ENCODE results near the gene S100A12. TPM values are rescaled to one million over a fixed set of nuclear protein-coding genes. Genes with fewer than 3 reads are reported as not detected.
"Not testable (repeated sequence)": the region's sequence is repeated elsewhere in the genome, so short reads cannot be mapped to it uniquely, and the experiment has no call there.

Gene S100A12
- total RNA-seq (1,000 to 10,000 TPM in 1 of 7 donors, 100 to 1,000 TPM in 6; 138 to 1,354 (median 270) TPM), polyA plus RNA-seq (100 to 1,000 TPM; 126 to 567 (median 139) TPM)
- long read RNA-seq, donor 1, transcript S100A12-201 (3 exons, 518 nt): major isoform, 6 of 6 reads
- long read RNA-seq, donor 1, partial matches to known transcripts: 0 of 6 reads
- long read RNA-seq, donor 1, other reads (novel, unspliced or antisense): 0 of 6 reads
- long read RNA-seq, donor 2, transcript S100A12-201 (3 exons, 518 nt): major isoform, 5 of 5 reads
- long read RNA-seq, donor 2, partial matches to known transcripts: 0 of 5 reads
- long read RNA-seq, donor 2, other reads (novel, unspliced or antisense): 0 of 5 reads

DNA sequence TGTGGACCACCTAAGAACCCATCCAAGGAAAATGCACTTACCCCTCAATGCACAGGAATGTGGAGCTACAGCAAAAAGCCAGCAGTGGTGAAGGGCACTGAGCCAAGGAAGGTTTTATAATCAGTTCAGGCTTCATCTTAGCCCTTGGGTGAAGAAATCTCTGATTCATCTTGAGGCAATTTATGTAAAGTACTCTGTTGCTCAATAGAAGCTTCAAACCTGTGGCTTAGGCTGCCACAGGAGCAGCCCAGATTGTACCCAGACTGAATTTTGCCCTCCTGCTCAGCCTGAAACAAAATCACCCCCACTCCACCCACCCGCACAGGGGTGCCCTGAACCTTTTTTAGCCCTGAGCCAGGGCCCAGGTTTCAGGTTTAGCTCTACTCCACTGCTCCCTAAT lies at the start of gene S100A12:
S100A12 (minus strand) TSS at position 111 of the 400 bp plus-strand sequence. CDS start 1,029 bp downstream, outside the sequence.
- DNase-seq: peak; percentile 69
- WGBS, 5 donors: 53 to 91% (median 76%) methylated on average over 1 of the region's 1 CpG
- H3K4me3 ChIP-seq: peak within 1 kb of the TSS in 3 of 8 donors; percentile 5 to 54 (median 16)
- peaks cover 0 to 4% (median under 1%) of the 10 kb centered on the region in 8 donors for H3K9me3 ChIP-seq
- TF ChIP-seq POLR2AphosphoS5 (IDR thresholded peaks at IDR 0.05) (peak in 1 of 3 donors; percentile 56), POLR2A (IDR thresholded peaks at IDR 0.05) (no peak)
- intact Hi-C loops (cut with DNase I; ENCODE audit: low total_unique reads): no loop called here
- no peaks in the 10 kb centered on the region for H3K36me3 ChIP-seq
- peaks cover 0 to 30% (median 0%) of the 10 kb centered on the region in 6 donors for H3K4me1 ChIP-seq
- H3K27ac ChIP-seq: peak within 1 kb of the TSS in 7 of 8 donors; percentile 57 to 95 (median 77)
- H3K27me3 ChIP-seq (replicated peaks in 1 of 7): peaks cover 0 to 33% (median 0%) of the 10 kb centered on the region in 7 donors

DNA sequence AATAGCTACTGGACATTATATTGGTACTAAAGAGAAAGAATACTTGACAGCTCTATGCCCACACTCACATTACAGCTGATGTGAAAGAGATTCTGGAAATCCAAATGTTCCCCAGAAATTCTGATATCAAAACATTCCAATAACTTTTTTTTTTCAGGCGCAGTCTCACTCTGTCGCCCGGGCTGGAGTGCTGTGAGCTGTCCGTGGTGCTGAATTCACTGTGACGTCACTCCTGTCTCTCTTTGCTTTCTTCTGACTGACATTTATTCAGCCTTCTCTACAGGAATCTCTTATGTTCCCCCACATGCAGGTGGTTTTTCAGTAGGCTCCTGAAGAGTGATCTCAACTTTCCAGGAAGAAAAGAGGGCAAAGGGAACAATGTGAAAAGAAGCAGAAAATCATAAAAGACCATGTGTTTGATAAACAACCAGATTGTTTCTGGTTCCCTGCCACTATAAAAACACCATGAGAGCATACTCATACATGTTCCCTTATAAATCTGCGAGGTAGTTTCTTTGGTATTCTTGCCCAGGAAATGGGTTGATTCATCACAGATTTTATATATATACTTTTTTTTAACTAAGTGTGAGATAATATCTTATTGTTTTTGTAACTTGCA lies 47.1 kb upstream of the S100A12 start:
- Histone ChIP-seq H3K4me1 (no peaks in the 10 kb centered on the region), H3K36me3 (no peaks in the 10 kb centered on the region), H3K9me3 (no peaks in the 10 kb centered on the region), H3K4me3 (no peak overlapping the region), H3K27ac (no peak overlapping the region), H3K27me3 (replicated peaks in 1 of 7) (peaks cover 0 to 79% (median 4%) of the 10 kb centered on the region in 7 donors)
- 8 to 11% (median 9%) methylated on average over 6 of the region's 6 CpGs for WGBS, 5 donors
- TF ChIP-seq POLR2AphosphoS5 (IDR thresholded peaks at IDR 0.05) (no peak), POLR2A (IDR thresholded peaks at IDR 0.05) (no peak)
- TF ChIP-seq, protein P1, sequence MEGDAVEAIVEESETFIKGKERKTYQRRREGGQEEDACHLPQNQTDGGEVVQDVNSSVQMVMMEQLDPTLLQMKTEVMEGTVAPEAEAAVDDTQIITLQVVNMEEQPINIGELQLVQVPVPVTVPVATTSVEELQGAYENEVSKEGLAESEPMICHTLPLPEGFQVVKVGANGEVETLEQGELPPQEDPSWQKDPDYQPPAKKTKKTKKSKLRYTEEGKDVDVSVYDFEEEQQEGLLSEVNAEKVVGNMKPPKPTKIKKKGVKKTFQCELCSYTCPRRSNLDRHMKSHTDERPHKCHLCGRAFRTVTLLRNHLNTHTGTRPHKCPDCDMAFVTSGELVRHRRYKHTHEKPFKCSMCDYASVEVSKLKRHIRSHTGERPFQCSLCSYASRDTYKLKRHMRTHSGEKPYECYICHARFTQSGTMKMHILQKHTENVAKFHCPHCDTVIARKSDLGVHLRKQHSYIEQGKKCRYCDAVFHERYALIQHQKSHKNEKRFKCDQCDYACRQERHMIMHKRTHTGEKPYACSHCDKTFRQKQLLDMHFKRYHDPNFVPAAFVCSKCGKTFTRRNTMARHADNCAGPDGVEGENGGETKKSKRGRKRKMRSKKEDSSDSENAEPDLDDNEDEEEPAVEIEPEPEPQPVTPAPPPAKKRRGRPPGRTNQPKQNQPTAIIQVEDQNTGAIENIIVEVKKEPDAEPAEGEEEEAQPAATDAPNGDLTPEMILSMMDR (IDR thresholded peaks at IDR 0.05 in 8 of 11, conservative IDR thresholded peaks at IDR 0.05 in 3 of 11): no peak
- DNase-seq: peak; percentile 83
- intact Hi-C loops (cut with DNase I; ENCODE audit: low total_unique reads): no loop called here

DNA sequence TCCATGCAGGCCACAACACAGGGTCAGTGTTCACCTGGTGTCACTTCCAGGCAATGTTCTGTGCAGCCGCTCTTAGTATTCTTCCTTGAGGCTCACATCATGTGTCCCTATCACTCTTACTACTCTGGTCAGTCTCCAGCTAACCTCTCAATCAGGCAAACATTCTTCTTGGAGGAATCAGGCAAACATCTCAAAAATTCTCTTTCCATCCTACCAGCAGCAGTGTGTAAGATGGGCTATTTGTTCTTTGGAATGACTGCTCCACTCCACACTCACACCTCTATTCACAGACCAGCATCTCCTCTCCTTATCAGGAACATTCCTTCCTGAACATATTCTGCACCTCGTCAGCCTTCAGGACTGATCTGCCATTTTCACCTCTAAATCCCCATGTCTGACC lies 44.9 kb upstream of the S100A12 start:
- H3K27me3 ChIP-seq (replicated peaks in 1 of 7): peaks cover 0 to 61% (median 4%) of the 10 kb centered on the region in 7 donors
- H3K27ac ChIP-seq: no peak overlapping the region
- no peaks in the 10 kb centered on the region for H3K4me1 ChIP-seq
- WGBS, 5 donors: 71 to 83% (median 79%) methylated on average over 2 of the region's 2 CpGs
- TF ChIP-seq, protein P1 (IDR thresholded peaks at IDR 0.05 in 8 of 11, conservative IDR thresholded peaks at IDR 0.05 in 3 of 11): no peak
- TF ChIP-seq POLR2A (IDR thresholded peaks at IDR 0.05) (no peak), POLR2AphosphoS5 (IDR thresholded peaks at IDR 0.05) (no peak)
- H3K9me3 ChIP-seq: no peaks in the 10 kb centered on the region
- no peak overlapping the region for H3K4me3 ChIP-seq
- no peak for DNase-seq
- intact Hi-C loops (cut with DNase I; ENCODE audit: low total_unique reads): no loop called here
- H3K36me3 ChIP-seq: no peaks in the 10 kb centered on the region

DNA sequence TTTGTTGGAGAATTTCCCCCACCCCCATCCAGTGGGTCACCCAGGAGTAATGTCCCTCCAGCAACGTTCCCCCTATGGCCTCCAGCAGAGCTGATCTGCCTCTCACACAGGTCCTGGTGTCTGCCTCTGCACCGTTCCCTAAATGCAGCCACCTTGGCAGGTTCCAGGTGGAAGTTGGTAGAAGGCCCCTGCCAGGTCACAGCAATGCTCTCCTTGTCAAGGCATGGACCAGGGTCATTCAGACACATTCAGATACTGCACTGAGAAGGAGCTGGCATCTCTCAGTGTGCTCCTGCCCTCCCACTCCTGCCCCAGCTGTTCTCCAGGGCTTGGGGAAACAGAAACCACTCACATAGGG lies 44.0 kb upstream of the S100A12 start:
- H3K4me3 ChIP-seq; intact Hi-C loops (cut with DNase I; ENCODE audit: low total_unique reads); DNase-seq; H3K9me3 ChIP-seq; H3K4me1 ChIP-seq; H3K36me3 ChIP-seq; H3K27ac ChIP-seq: not testable (repeated sequence)
- WGBS, 5 donors: 40 to 64% (median 55%) methylated on average over 2 of the region's 2 CpGs
- H3K27me3 ChIP-seq (replicated peaks in 1 of 7): peaks cover 0 to 58% (median 4%) of the 10 kb centered on the region in 7 donors

DNA sequence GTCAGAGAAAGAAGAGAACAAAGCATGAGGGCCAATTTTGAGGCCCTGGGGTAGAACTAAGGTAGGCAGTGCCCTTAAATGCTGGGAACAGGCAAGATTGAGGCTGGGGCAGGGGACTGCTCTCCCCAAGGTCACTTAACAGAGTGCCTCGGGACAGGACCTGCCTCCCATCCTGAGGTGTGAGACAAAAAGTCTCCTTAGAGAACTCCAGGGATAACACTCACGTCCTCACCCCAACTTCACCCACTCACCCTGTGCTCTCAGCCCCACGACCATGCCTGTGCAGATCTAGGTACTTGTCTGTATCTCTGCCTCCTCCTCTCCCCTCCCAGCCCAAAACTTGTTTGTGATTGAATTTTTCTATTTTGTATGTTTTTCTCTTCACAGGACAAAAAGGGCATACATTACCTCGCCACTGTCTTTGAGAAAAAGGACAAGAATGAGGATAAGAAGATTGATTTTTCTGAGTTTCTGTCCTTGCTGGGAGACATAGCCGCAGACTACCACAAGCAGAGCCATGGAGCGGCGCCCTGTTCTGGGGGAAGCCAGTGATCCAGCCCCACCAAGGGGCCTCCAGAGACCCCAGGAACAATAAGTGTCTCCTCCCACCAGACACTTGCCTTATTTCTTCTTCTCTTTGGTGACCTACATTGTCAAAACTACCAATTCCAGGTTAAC lies 43.5 kb upstream of the S100A12 start:
- DNase-seq; H3K27ac ChIP-seq; H3K4me1 ChIP-seq; H3K4me3 ChIP-seq; H3K9me3 ChIP-seq; H3K36me3 ChIP-seq; intact Hi-C loops (cut with DNase I; ENCODE audit: low total_unique reads): not testable (repeated sequence)
- peaks cover 0 to 52% (median 0%) of the 10 kb centered on the region in 7 donors for H3K27me3 ChIP-seq (replicated peaks in 1 of 7)
- WGBS, 5 donors: 63 to 72% (median 68%) methylated on average over 7 of the region's 7 CpGs
